Measurements from ENCODE around the gene ATXN10.

GRCh38 chr22:45707605-45708004 lies 36.0 kb downstream of the ATXN10 start:
- TF ChIP-seq RAD21 (IDR thresholded peaks at IDR 0.05 in 1 of 2, conservative IDR thresholded peaks at IDR 0.05 in 1 of 2; ENCODE audit: low read depth in 2 of 2, low read length in 2 of 2): no peak
- no peak for TF ChIP-seq MAFK (IDR thresholded peaks at IDR 0.05; ENCODE audit: low read depth, low read length)
- TF ChIP-seq GABPA (IDR thresholded peaks at IDR 0.05; ENCODE audit: borderline replicate concordance, insufficient read depth, low read length): no peak
- no peak for TF ChIP-seq USF2 (IDR thresholded peaks at IDR 0.05; ENCODE audit: low read length)

All from H1 (cell line).